HFF-Myc (cell line): ENCODE measurements around the gene DGKK.

ENCODE experiments used
- DNase-seq: peaks from one replicate; pipeline ENCODE4 v3.0.0-alpha.2; 2011; ENCODE audit warnings: low read depth; ENCODE audit errors: extremely low read depth
- H3K4me3 ChIP-seq: replicated peaks from 2 replicates; pipeline ENCODE4 v1.5.1; 2011; ENCODE audit warnings: low read depth, mild to moderate bottlenecking, control low read depth, low read length
- CTCF ChIP-seq: IDR thresholded peaks from 2 replicates; pipeline ENCODE4 v1.5.1; 2012; ENCODE audit warnings: mild to moderate bottlenecking, low read depth, low read length, control low read depth; ENCODE audit errors: missing control alignments

The DGKK gene

GRCh38 chrX:50327235-50327634, 143.4 kb downstream of the DGKK start:
- TF ChIP-seq CTCF = no peak
- no peak overlapping the region for H3K4me3 ChIP-seq
- no peak for DNase-seq
